Measurements from ENCODE around the gene SMIM45.

GRCh38 chr22:42001121-42001520 is 49.2 kb downstream of the SMIM45 start:
- TF ChIP-seq CTCF (IDR thresholded peaks at IDR 0.05) (no peak), POLR2AphosphoS5 (IDR thresholded peaks at IDR 0.05) (no peak), POLR2A (IDR thresholded peaks at IDR 0.05) (no peak), EP300 (IDR thresholded peaks at IDR 0.05) (no peak)

Data from suprapubic skin (tissue), 4 donors.